HepG2 (cell line): ENCODE measurements around the gene ZNF771. TPM values are rescaled to one million over a fixed set of nuclear protein-coding genes. Genes with fewer than 3 reads are reported as not detected.

Experiments
- ATF6 ChIP-seq: sonication (generic); formaldehyde crosslinking; conservative IDR thresholded peaks from 2 replicates; pipeline ENCODE4 v1.4.0; 2020; ENCODE audit warnings: missing genetic modification reagents
- HINFP ChIP-seq: sonication (generic); formaldehyde crosslinking; IDR thresholded peaks from 2 replicates; pipeline ENCODE4 v1.4.0; 2020; ENCODE audit warnings: low read depth, mild to moderate bottlenecking, missing genetic modification reagents
- HOXA9 ChIP-seq: sonication (generic); formaldehyde crosslinking; IDR thresholded peaks from 2 replicates; pipeline ENCODE4 v1.8.1; 2022; ENCODE audit warnings: missing genetic modification reagents, mild to moderate bottlenecking, moderate library complexity, borderline replicate concordance
- MXD4 ChIP-seq: IDR thresholded peaks from 2 replicates; pipeline ENCODE4 v1.6.1; 2016; ENCODE audit warnings: mild to moderate bottlenecking, missing biosample characterization, missing genetic modification reagents
- NFE2 ChIP-seq: sonication (generic); formaldehyde crosslinking; IDR thresholded peaks from 2 replicates; pipeline ENCODE4 v1.4.0; 2020; ENCODE audit warnings: missing genetic modification reagents
- NR3C1 ChIP-seq: sonication (generic); formaldehyde crosslinking; IDR thresholded peaks from 2 replicates; pipeline ENCODE4 v1.4.0; 2020; ENCODE audit warnings: missing genetic modification reagents
- PAX8 ChIP-seq: sonication (generic); formaldehyde crosslinking; IDR thresholded peaks from 2 replicates; pipeline ENCODE4 v1.8.0; 2022; ENCODE audit warnings: mild to moderate bottlenecking, missing genetic modification reagents, borderline replicate concordance
- THYN1 ChIP-seq: sonication (generic); formaldehyde crosslinking; IDR thresholded peaks from 2 replicates; pipeline ENCODE4 v1.8.1; 2023; ENCODE audit warnings: low read depth, mild to moderate bottlenecking, moderate library complexity, missing genetic modification reagents, borderline replicate concordance
- TIGD3 ChIP-seq: sonication (generic); formaldehyde crosslinking; IDR thresholded peaks from 2 replicates; pipeline ENCODE4 v1.5.1; 2020; ENCODE audit warnings: mild to moderate bottlenecking, missing genetic modification reagents, borderline replicate concordance
- ZFP36 ChIP-seq: fragments of 150-350 bp; IDR thresholded peaks from 2 replicates; pipeline ENCODE4 v1.6.1; 2018; ENCODE audit warnings: borderline replicate concordance, low read length, low read depth; ENCODE audit not compliant: partially characterized antibody
- ZNF329 ChIP-seq: sonication (generic); formaldehyde crosslinking; IDR thresholded peaks from 2 replicates; pipeline ENCODE4 v1.9.0; 2021; ENCODE audit warnings: low read depth, mild to moderate bottlenecking, missing genetic modification reagents
- ZNF337 ChIP-seq: sonication (generic); formaldehyde crosslinking; IDR thresholded peaks from 2 replicates; pipeline ENCODE4 v1.5.1; 2020; ENCODE audit warnings: missing genetic modification reagents, low read depth, mild to moderate bottlenecking, borderline replicate concordance
- ZNF646 ChIP-seq: sonication (generic); formaldehyde crosslinking; IDR thresholded peaks from 2 replicates; pipeline ENCODE4 v1.9.0; 2021; ENCODE audit warnings: mild to moderate bottlenecking, missing genetic modification reagents
- ZSCAN9 ChIP-seq: IDR thresholded peaks from 2 replicates; pipeline ENCODE4 v1.6.1; 2016; ENCODE audit warnings: borderline replicate concordance
- polyA plus RNA-seq, 8 experiments: library from polyadenylated mRNA; depleted of rRNA in 3 of 8; stranded (reverse) in 7 of 8; unstranded in 1 of 8; fragments of >200 nt; fragmentation: Illumina TruSeq in 4 of 8; extraction: Trizol in 4 of 8; gene quantifications; 2 replicates each; pipeline versions ENCODE4 v1.2.1 to v1.2.3, GENCODE V29; 2011 to 2016; ENCODE audit warnings: low read depth in 4 of 8, missing spikeins in 1 of 8, mixed read lengths in 1 of 8; ENCODE audit not compliant: insufficient read depth in 1 of 8
- total RNA-seq, 5 experiments: library from RNA; depleted of rRNA; stranded (reverse); fragments of >200 nt; fragmentation: Illumina TruSeq; extraction: Trizol; gene quantifications; 2 replicates each; pipeline ENCODE4 v1.2.3, GENCODE V29; 2016; ENCODE audit warnings: low read depth in 1 of 5

The ZNF771 gene
- total and polyA plus RNA-seq, 2 of the 13 experiments (the other 11 are each of a cell fraction or from before 2014, with no cell fraction given): 5.0 to 11.8 TPM

GRCh38 chr16:30407102-30407803 is at the start of gene ZNF771 (continued):
- peak; percentile 62; the same call in 1 of the 2 replicates for TF ChIP-seq HINFP (CRISPR knock-in tag)
- peak; percentile 85; the same call in 1 of the 2 replicates for TF ChIP-seq PAX8 (CRISPR knock-in tag)
- 0 out of 2 replicates have a peak, but pooled peaks have one; percentile 66 for TF ChIP-seq ZNF337 (CRISPR knock-in tag)
- peak; percentile 79; the same call in 1 of the 2 replicates for TF ChIP-seq ZNF329 (CRISPR knock-in tag)
- peak; percentile 65; the same call in 1 of the 2 replicates for TF ChIP-seq NFE2 (CRISPR knock-in tag)
- TF ChIP-seq ZNF646 (CRISPR knock-in tag): no peak
- no peak for TF ChIP-seq TIGD3
- peak; percentile 98 for TF ChIP-seq MXD4 (CRISPR knock-in tag)
- 0 out of 2 replicates have a peak, but pooled peaks have one; percentile 66 for TF ChIP-seq THYN1 (CRISPR knock-in tag)
- TF ChIP-seq NR3C1 (CRISPR knock-in tag): no peak
- peak; percentile 50; the same call in 1 of the 2 replicates for TF ChIP-seq ZSCAN9 (CRISPR knock-in tag)
- TF ChIP-seq HOXA9: no peak
- TF ChIP-seq ATF6 (CRISPR knock-in tag): no peak
- no peak for TF ChIP-seq ZFP36
